GM23248 (cell line): ENCODE results near the gene LGR6.

Experiments
- EZH2 ChIP-seq: fragments of 200-600 bp; sonication (generic); IDR thresholded peaks from 2 replicates; pipeline ENCODE4 v1.6.1; 2018; ENCODE audit warnings: antibody characterized with exemption, mild to moderate bottlenecking; ENCODE audit not compliant: insufficient read depth, poor library complexity, severe bottlenecking
- EZH2phosphoT487 ChIP-seq: fragments of 200-600 bp; sonication (generic); IDR thresholded peaks from 2 replicates; pipeline ENCODE4 v1.6.1; 2018; ENCODE audit warnings: antibody characterized with exemption, moderate library complexity, mild to moderate bottlenecking, low read depth; ENCODE audit not compliant: insufficient read depth

GRCh38 chr1:202173993-202174392 lies 19.6 kb upstream of the LGR6 start:
- TF ChIP-seq EZH2 (no peak), EZH2phosphoT487 (no peak)
